Metanephros (tissue), 2 donors: Measurements from ENCODE around the gene ZNF236. TPM values are rescaled to one million over a fixed set of nuclear protein-coding genes. Genes with fewer than 3 reads are reported as not detected.

ENCODE experiments used
- small RNA-seq: library from RNA; depleted of rRNA; stranded (forward); fragments of <200 nt; gene quantifications from one replicate; pipeline ENCODE3, GENCODE V24; 2014; ENCODE audit warnings: low replicate concordance
- total RNA-seq: library from RNA; depleted of rRNA; stranded (reverse); fragments of >200 nt; gene quantifications from one replicate; pipeline ENCODE4 v1.2.3, GENCODE V29; 2014

ZNF236 gene
- 24.2 TPM for total RNA-seq

GRCh38 chr18:76822506-76823160 is at the start of gene ZNF236:
Gene ZNF236 (plus strand): TSS chr18:76822557. CDS start chr18:76822608, 51 bp downstream.

Small RNAs within 50 kb of the gene (small RNA-seq; reads per million reads assigned to genes)
- gene RF00017 (not detected), gene RNU6-346P (not detected)
